GM12878 (cell line): ENCODE results near the gene ARAF. TPM values are rescaled to one million over a fixed set of nuclear protein-coding genes. Genes with fewer than 3 reads are reported as not detected.

Source experiments
- ATAC-seq: fragments of 200-7000 bp; cut with Tn5 transposase; 3 replicates; pipeline ENCODE4 v1.9.1; 2020; ENCODE audit warnings: mild to moderate bottlenecking, moderate library complexity
- BruUV-seq: library from RNA; stranded (reverse); fragments of 400-500 nt; replicated peaks from 2 replicates; lab custom pipeline; 2021; lab: Mats Ljungman, UMichigan
- CTCF ChIA-PET: fragments of 300-600 bp; sonication (Branson Sonifier 250); formaldehyde crosslinking; extraction: SDS; loops from one replicate; lab custom pipeline; 2021; ENCODE audit warnings: inconsistent platforms; lab: Yijun Ruan, JAX
- POLR2A ChIA-PET: fragments of 350-600 bp; formaldehyde crosslinking; extraction: SDS; loops from one replicate; lab custom pipeline; 2021; ENCODE audit warnings: inconsistent platforms; lab: Charles Lee
- RAD21 ChIA-PET: fragments of 300-600 bp; sonication (Branson Sonifier 250); formaldehyde crosslinking; loops from one replicate; lab custom pipeline; 2023; ENCODE audit warnings: antibody characterized with exemption; ENCODE audit not compliant: unreplicated experiment; lab: Charles Lee
- SMC1A ChIA-PET: fragments of 300-600 bp; sonication (Branson Sonifier 250); formaldehyde crosslinking; loops from one replicate; lab custom pipeline; 2023; ENCODE audit not compliant: unreplicated experiment, uncharacterized antibody; lab: Charles Lee
- DNase-seq: peaks from one replicate; pipeline ENCODE4 v3.0.0-alpha.2; 2011; ENCODE audit warnings: low read depth, low spot score
- FAIRE-seq: peaks from 3 replicates; lab custom pipeline; 2011; peaks lifted over from hg19 to GRCh38; lab: Jason Lieb, UNC
- H2AFZ ChIP-seq: 2 replicates; pipeline ENCODE4 v1.6.0; 2011; ENCODE audit warnings: low read depth, low read length, control low read depth; ENCODE audit not compliant: control insufficient read depth
- H3K27ac ChIP-seq: 2 replicates; pipeline ENCODE4 v1.5.1; 2011; ENCODE audit warnings: control low read depth; ENCODE audit not compliant: control insufficient read depth, insufficient read depth
- H3K27me3 ChIP-seq, 2 experiments: replicated peaks in 1 of 2; 2 replicates each; pipeline versions ENCODE4 v1.6.0 to v1.6.1; 2011; ENCODE audit warnings: low read length in 1 of 2; ENCODE audit not compliant: control insufficient read depth in 2 of 2, insufficient read depth in 2 of 2
- H3K36me3 ChIP-seq, 2 experiments: 2 replicates each; pipeline ENCODE4 v1.5.1; 2011; ENCODE audit warnings: low read length in 1 of 2; ENCODE audit not compliant: control insufficient read depth in 2 of 2, insufficient read depth in 2 of 2
- H3K4me1 ChIP-seq: 2 replicates; pipeline ENCODE4 v1.6.1; 2011; ENCODE audit warnings: mild to moderate bottlenecking, low read length, moderate library complexity, mixed read lengths; ENCODE audit not compliant: control insufficient read depth, insufficient read depth
- H3K4me2 ChIP-seq: 2 replicates; pipeline ENCODE4 v1.6.0; 2011; ENCODE audit warnings: control low read depth; ENCODE audit not compliant: control insufficient read depth, insufficient read depth
- H3K4me3 ChIP-seq: fragments of 200-600 bp; sonication (generic); 2 replicates; pipeline ENCODE4 v1.5.1; 2016
- H3K79me2 ChIP-seq: 2 replicates; pipeline ENCODE4 v1.6.0; 2011; ENCODE audit warnings: low read length; ENCODE audit not compliant: control insufficient read depth, insufficient read depth
- H3K9ac ChIP-seq: 2 replicates; pipeline ENCODE4 v1.8.0; 2011; ENCODE audit warnings: low read length, control low read depth, mixed read lengths; ENCODE audit not compliant: control insufficient read depth, insufficient read depth
- H3K9me3 ChIP-seq: replicated peaks from 3 replicates; pipeline ENCODE4 v1.5.1; 2011; ENCODE audit warnings: mild to moderate bottlenecking, low read length; ENCODE audit not compliant: control insufficient read depth, insufficient read depth
- H4K20me1 ChIP-seq: 2 replicates; pipeline ENCODE4 v1.6.0; 2011; ENCODE audit not compliant: control insufficient read depth, insufficient read depth
- CEBPB ChIP-seq, 2 experiments: fragments of 150-350 bp in 1 of 2; IDR thresholded peaks; 2 replicates each; pipeline ENCODE4 v1.6.1; 2012 to 2014; ENCODE audit warnings: low read depth in 2 of 2, low read length in 2 of 2, borderline replicate concordance in 1 of 2, inconsistent platforms in 1 of 2
- CHD4 ChIP-seq: fragments of 200-600 bp; sonication (generic); IDR thresholded peaks from 2 replicates; pipeline ENCODE4 v1.6.1; 2016; ENCODE audit warnings: mild to moderate bottlenecking
- ESRRA ChIP-seq: IDR thresholded peaks from 2 replicates; pipeline ENCODE4 v1.6.1; 2012; ENCODE audit warnings: mild to moderate bottlenecking, low read length, improper control_type of control experiment
- ETV6 ChIP-seq, 2 experiments: fragments of 450-650 bp in 1 of 2; IDR thresholded peaks in 1 of 2; conservative IDR thresholded peaks in 1 of 2; 2 replicates each; pipeline ENCODE4 v1.6.1; 2014; ENCODE audit warnings: antibody characterized with exemption in 1 of 2, borderline replicate concordance in 1 of 2, low read depth in 1 of 2, mild to moderate bottlenecking in 1 of 2, moderate library complexity in 1 of 2
- FOS ChIP-seq: IDR thresholded peaks from 3 replicates; pipeline ENCODE4 v1.6.1; 2011; ENCODE audit warnings: borderline replicate concordance; ENCODE audit not compliant: insufficient read length; ENCODE audit errors: extremely low read depth
- GABPA ChIP-seq: IDR thresholded peaks from 2 replicates; pipeline ENCODE4 v1.6.1; 2014; ENCODE audit warnings: antibody characterized with exemption, low read depth, mild to moderate bottlenecking, inconsistent platforms
- NRF1 ChIP-seq: conservative IDR thresholded peaks from 2 replicates; pipeline ENCODE4 v1.6.1; 2011; ENCODE audit warnings: mild to moderate bottlenecking, low read depth, low read length, improper control_type of control experiment
- PML ChIP-seq: IDR thresholded peaks from 2 replicates; pipeline ENCODE4 v1.6.1; 2012; ENCODE audit warnings: low read length, inconsistent platforms
- RAD51 ChIP-seq: fragments of 450-650 bp; IDR thresholded peaks from 2 replicates; pipeline ENCODE4 v1.6.1; 2016; ENCODE audit warnings: moderate library complexity, mild to moderate bottlenecking, inconsistent platforms
- TAF1 ChIP-seq: IDR thresholded peaks from 2 replicates; pipeline ENCODE4 v1.6.1; 2011; ENCODE audit warnings: mild to moderate bottlenecking, low read depth, low read length, borderline replicate concordance
- WGBS: methylation state at CpG from one replicate; pipeline ENCODE4 v1.1.6; 2016; ENCODE audit warnings: low lambda C conversion rate; ENCODE audit not compliant: insufficient replicate concordance, insufficient coverage; ENCODE audit errors: missing lambda C conversion rate; 5-methylcytosine and 5-hydroxymethylcytosine counted together
- in situ Hi-C: fragments of 300-500 bp; cut with MboI; formaldehyde crosslinking; loops from 9 replicates; pipeline ENCODE4 v1.14.3; 2018; ENCODE audit warnings: mixed read lengths
- intact Hi-C: fragments of 100-400 bp; cut with micrococcal nuclease; formaldehyde crosslinking; loops from one replicate; pipeline ENCODE4 v1.14.2; 2022; ENCODE audit not compliant: unreplicated experiment
- polyA plus RNA-seq, 11 experiments: library from polyadenylated mRNA; depleted of rRNA in 4 of 11; unstranded in 6 of 11; stranded (reverse) in 5 of 11; fragments of >200 nt; fragmentation: Nextera tagmentation in 4 of 11; fragmentation: Illumina TruSeq in 1 of 11; extraction: Ambion mirVana in 4 of 11; extraction: Trizol in 1 of 11; gene quantifications; 1 replicate in 1 of 11; 2 replicates in 10 of 11; pipeline versions ENCODE4 v1.2.1 to v1.2.3, GENCODE V29; 2011 to 2016; ENCODE audit warnings: inconsistent platforms in 2 of 11, missing spikeins in 2 of 11, low read depth in 1 of 11
- total RNA-seq, 4 experiments: library from RNA; depleted of rRNA in 3 of 4; stranded (reverse); fragments of >200 nt in 3 of 4; fragmentation: Illumina TruSeq in 1 of 4; extraction: Trizol in 1 of 4; gene quantifications; 2 replicates each; pipeline versions ENCODE4 v1.2.1 to v1.2.3, GENCODE V29; 2013 to 2021
- TF ChIP-seq, protein P1 (sequence below): IDR thresholded peaks from 2 replicates; pipeline ENCODE4 v1.6.1; 2012; ENCODE audit warnings: improper control_type of control experiment, low read depth, low read length; ENCODE audit not compliant: insufficient replicate concordance
- TF ChIP-seq, protein P2 (sequence below): fragments of 450-650 bp; formaldehyde crosslinking; IDR thresholded peaks from 2 replicates; pipeline ENCODE4 v1.5.0; 2022; ENCODE audit warnings: mild to moderate bottlenecking, missing genetic modification characterization
- TF ChIP-seq, protein P3 (sequence below): fragments of 450-650 bp; IDR thresholded peaks from 2 replicates; pipeline ENCODE4 v1.6.1; 2017; ENCODE audit warnings: mild to moderate bottlenecking

The ARAF gene
- total and polyA plus RNA-seq, 10 of the 15 experiments (the other 5 are each of a cell fraction or from before 2014, with no cell fraction given): 5.0 to 79.2 (median 39.1) TPM

- Histone ChIP-seq H3K27me3 (no peaks in the 10 kb centered on the region), H3K27ac (no peak overlapping the region), H3K9ac (no peak overlapping the region), H2AFZ (peak overlapping the region; percentile 4; the same call in 1 of the 2 replicates), H3K4me2 (no peak overlapping the region), H3K36me3 (no peaks in the 10 kb centered on the region), H4K20me1 (no peaks in the 10 kb centered on the region), H3K4me3 (no peak overlapping the region), H3K4me1 (no peaks in the 10 kb centered on the region), H3K9me3 (no peaks in the 10 kb centered on the region; the same call in 2 of the 3 replicates), H3K79me2 (no peaks in the 10 kb centered on the region)
- FAIRE-seq (no peak), DNase-seq (no peak), ATAC-seq (no peak)
- POLR2A ChIA-PET: interaction anchor here (0.9 kb wide), 1 partner anchor 21 kb away, joined by 3 read pairs; no protein-coding TSS in a partner anchor
- SMC1A ChIA-PET: interaction anchor here (0.5 to 3.4 kb wide), 4 partner anchors 12 to 132 kb away, joined by 3 to 15 read pairs (median 6); partner anchors contain the start of gene ELK1
- in situ Hi-C loops (no loop called here), intact Hi-C loops (no loop called here)
- CTCF ChIA-PET: interaction anchor here (1.1 to 12.6 kb wide), 2 partner anchors 20 to 126 kb away, joined by 3 to 178 read pairs; no protein-coding TSS in a partner anchor
- BruUV-seq: no TSS peak
- WGBS: 46% methylated on average over 3 of the region's 3 CpGs
- RAD21 ChIA-PET: interaction anchor here (3.3 kb wide), 1 partner anchor 20 kb away, joined by 16 read pairs; no protein-coding TSS in a partner anchor
- TF ChIP-seq ETV6 (conservative IDR thresholded peaks at IDR 0.05 in 1 of 2, IDR thresholded peaks at IDR 0.05 in 1 of 2; ENCODE audit: borderline replicate concordance in 1 of 2, low read depth in 1 of 2): no peak
- no peak for TF ChIP-seq CEBPB (IDR thresholded peaks at IDR 0.05; ENCODE audit: borderline replicate concordance in 1 of 2, low read depth in 2 of 2, low read length in 2 of 2)
- no peak for TF ChIP-seq GABPA
- TF ChIP-seq NRF1: no peak
- no peak for TF ChIP-seq RAD51
- no peak for TF ChIP-seq ESRRA
- TF ChIP-seq FOS: no peak
- TF ChIP-seq, protein P1, sequence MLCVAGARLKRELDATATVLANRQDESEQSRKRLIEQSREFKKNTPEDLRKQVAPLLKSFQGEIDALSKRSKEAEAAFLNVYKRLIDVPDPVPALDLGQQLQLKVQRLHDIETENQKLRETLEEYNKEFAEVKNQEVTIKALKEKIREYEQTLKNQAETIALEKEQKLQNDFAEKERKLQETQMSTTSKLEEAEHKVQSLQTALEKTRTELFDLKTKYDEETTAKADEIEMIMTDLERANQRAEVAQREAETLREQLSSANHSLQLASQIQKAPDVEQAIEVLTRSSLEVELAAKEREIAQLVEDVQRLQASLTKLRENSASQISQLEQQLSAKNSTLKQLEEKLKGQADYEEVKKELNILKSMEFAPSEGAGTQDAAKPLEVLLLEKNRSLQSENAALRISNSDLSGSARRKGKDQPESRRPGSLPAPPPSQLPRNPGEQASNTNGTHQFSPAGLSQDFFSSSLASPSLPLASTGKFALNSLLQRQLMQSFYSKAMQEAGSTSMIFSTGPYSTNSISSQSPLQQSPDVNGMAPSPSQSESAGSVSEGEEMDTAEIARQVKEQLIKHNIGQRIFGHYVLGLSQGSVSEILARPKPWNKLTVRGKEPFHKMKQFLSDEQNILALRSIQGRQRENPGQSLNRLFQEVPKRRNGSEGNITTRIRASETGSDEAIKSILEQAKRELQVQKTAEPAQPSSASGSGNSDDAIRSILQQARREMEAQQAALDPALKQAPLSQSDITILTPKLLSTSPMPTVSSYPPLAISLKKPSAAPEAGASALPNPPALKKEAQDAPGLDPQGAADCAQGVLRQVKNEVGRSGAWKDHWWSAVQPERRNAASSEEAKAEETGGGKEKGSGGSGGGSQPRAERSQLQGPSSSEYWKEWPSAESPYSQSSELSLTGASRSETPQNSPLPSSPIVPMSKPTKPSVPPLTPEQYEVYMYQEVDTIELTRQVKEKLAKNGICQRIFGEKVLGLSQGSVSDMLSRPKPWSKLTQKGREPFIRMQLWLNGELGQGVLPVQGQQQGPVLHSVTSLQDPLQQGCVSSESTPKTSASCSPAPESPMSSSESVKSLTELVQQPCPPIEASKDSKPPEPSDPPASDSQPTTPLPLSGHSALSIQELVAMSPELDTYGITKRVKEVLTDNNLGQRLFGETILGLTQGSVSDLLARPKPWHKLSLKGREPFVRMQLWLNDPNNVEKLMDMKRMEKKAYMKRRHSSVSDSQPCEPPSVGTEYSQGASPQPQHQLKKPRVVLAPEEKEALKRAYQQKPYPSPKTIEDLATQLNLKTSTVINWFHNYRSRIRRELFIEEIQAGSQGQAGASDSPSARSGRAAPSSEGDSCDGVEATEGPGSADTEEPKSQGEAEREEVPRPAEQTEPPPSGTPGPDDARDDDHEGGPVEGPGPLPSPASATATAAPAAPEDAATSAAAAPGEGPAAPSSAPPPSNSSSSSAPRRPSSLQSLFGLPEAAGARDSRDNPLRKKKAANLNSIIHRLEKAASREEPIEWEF: no peak
- no peak for TF ChIP-seq CHD4
- no peak for TF ChIP-seq PML
- no peak for TF ChIP-seq TAF1
- TF ChIP-seq, protein P2, sequence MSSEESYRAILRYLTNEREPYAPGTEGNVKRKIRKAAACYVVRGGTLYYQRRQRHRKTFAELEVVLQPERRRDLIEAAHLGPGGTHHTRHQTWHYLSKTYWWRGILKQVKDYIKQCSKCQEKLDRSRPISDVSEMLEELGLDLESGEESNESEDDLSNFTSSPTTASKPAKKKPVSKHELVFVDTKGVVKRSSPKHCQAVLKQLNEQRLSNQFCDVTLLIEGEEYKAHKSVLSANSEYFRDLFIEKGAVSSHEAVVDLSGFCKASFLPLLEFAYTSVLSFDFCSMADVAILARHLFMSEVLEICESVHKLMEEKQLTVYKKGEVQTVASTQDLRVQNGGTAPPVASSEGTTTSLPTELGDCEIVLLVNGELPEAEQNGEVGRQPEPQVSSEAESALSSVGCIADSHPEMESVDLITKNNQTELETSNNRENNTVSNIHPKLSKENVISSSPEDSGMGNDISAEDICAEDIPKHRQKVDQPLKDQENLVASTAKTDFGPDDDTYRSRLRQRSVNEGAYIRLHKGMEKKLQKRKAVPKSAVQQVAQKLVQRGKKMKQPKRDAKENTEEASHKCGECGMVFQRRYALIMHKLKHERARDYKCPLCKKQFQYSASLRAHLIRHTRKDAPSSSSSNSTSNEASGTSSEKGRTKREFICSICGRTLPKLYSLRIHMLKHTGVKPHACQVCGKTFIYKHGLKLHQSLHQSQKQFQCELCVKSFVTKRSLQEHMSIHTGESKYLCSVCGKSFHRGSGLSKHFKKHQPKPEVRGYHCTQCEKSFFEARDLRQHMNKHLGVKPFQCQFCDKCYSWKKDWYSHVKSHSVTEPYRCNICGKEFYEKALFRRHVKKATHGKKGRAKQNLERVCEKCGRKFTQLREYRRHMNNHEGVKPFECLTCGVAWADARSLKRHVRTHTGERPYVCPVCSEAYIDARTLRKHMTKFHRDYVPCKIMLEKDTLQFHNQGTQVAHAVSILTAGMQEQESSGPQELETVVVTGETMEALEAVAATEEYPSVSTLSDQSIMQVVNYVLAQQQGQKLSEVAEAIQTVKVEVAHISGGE (CRISPR knock-in tag): no peak
- TF ChIP-seq, protein P3, sequence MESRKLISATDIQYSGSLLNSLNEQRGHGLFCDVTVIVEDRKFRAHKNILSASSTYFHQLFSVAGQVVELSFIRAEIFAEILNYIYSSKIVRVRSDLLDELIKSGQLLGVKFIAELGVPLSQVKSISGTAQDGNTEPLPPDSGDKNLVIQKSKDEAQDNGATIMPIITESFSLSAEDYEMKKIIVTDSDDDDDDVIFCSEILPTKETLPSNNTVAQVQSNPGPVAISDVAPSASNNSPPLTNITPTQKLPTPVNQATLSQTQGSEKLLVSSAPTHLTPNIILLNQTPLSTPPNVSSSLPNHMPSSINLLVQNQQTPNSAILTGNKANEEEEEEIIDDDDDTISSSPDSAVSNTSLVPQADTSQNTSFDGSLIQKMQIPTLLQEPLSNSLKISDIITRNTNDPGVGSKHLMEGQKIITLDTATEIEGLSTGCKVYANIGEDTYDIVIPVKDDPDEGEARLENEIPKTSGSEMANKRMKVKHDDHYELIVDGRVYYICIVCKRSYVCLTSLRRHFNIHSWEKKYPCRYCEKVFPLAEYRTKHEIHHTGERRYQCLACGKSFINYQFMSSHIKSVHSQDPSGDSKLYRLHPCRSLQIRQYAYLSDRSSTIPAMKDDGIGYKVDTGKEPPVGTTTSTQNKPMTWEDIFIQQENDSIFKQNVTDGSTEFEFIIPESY: no peak
Measured at GRCh38 chrX:47518144-47518543, 42.9 kb upstream of the ARAF start.
